ENCODE data around the gene SUCO. TPM values are rescaled to one million over a fixed set of nuclear protein-coding genes. Genes with fewer than 3 reads are reported as not detected.
"Not testable (repeated sequence)": the region's sequence is repeated elsewhere in the genome, so short reads cannot be mapped to it uniquely, and the experiment has no call there.

SUCO gene
- total RNA-seq, 1 experiment from 2014 or later: 37.4 TPM

DNA sequence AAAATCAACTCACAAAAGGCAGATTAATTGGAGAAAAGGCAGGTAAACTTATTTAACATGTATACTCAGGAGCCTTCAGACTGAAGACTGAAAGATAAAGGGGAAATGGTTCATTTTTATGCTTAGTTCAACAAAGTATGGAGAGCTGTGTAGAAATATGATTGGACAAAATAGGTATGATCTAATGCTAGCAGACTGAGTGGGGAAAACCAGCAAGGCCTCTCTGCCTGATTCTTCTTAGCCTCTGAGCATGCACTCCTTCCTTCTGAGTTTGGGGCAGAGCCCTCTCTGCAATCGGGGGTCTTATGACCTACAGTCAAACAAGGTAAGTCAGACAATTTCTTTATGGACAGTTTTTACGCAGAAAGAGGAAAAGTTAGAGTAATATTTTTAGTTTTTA lies 38.8 kb upstream of the SUCO start (continued):
- TF ChIP-seq, protein P1, sequence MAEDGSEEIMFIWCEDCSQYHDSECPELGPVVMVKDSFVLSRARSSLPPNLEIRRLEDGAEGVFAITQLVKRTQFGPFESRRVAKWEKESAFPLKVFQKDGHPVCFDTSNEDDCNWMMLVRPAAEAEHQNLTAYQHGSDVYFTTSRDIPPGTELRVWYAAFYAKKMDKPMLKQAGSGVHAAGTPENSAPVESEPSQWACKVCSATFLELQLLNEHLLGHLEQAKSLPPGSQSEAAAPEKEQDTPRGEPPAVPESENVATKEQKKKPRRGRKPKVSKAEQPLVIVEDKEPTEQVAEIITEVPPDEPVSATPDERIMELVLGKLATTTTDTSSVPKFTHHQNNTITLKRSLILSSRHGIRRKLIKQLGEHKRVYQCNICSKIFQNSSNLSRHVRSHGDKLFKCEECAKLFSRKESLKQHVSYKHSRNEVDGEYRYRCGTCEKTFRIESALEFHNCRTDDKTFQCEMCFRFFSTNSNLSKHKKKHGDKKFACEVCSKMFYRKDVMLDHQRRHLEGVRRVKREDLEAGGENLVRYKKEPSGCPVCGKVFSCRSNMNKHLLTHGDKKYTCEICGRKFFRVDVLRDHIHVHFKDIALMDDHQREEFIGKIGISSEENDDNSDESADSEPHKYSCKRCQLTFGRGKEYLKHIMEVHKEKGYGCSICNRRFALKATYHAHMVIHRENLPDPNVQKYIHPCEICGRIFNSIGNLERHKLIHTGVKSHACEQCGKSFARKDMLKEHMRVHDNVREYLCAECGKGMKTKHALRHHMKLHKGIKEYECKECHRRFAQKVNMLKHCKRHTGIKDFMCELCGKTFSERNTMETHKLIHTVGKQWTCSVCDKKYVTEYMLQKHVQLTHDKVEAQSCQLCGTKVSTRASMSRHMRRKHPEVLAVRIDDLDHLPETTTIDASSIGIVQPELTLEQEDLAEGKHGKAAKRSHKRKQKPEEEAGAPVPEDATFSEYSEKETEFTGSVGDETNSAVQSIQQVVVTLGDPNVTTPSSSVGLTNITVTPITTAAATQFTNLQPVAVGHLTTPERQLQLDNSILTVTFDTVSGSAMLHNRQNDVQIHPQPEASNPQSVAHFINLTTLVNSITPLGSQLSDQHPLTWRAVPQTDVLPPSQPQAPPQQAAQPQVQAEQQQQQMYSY (CRISPR knock-in tag; IDR thresholded peaks at IDR 0.05): no peak
- TF ChIP-seq SP1 (CRISPR knock-in tag; conservative IDR thresholded peaks at IDR 0.05): no peak
- TF ChIP-seq ETV6 (CRISPR knock-in tag; IDR thresholded peaks at IDR 0.05): no peak
- no peak for TF ChIP-seq ZNF423 (CRISPR knock-in tag; IDR thresholded peaks at IDR 0.05)
- TF ChIP-seq ZNF138 (CRISPR knock-in tag; conservative IDR thresholded peaks at IDR 0.05): no peak
- no peak for TF ChIP-seq TEAD1 (CRISPR knock-in tag; IDR thresholded peaks at IDR 0.05)
- TF ChIP-seq, protein P2, sequence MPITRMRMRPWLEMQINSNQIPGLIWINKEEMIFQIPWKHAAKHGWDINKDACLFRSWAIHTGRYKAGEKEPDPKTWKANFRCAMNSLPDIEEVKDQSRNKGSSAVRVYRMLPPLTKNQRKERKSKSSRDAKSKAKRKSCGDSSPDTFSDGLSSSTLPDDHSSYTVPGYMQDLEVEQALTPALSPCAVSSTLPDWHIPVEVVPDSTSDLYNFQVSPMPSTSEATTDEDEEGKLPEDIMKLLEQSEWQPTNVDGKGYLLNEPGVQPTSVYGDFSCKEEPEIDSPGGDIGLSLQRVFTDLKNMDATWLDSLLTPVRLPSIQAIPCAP (CRISPR knock-in tag; IDR thresholded peaks at IDR 0.05): no peak
- no peak for TF ChIP-seq FOXJ3 (CRISPR knock-in tag; IDR thresholded peaks at IDR 0.05; ENCODE audit: borderline replicate concordance)
- no peak for TF ChIP-seq TCF7 (CRISPR knock-in tag; IDR thresholded peaks at IDR 0.05; ENCODE audit: low read depth)
- no peak for TF ChIP-seq TP53 (CRISPR knock-in tag; IDR thresholded peaks at IDR 0.05)
- TF ChIP-seq, protein P3, sequence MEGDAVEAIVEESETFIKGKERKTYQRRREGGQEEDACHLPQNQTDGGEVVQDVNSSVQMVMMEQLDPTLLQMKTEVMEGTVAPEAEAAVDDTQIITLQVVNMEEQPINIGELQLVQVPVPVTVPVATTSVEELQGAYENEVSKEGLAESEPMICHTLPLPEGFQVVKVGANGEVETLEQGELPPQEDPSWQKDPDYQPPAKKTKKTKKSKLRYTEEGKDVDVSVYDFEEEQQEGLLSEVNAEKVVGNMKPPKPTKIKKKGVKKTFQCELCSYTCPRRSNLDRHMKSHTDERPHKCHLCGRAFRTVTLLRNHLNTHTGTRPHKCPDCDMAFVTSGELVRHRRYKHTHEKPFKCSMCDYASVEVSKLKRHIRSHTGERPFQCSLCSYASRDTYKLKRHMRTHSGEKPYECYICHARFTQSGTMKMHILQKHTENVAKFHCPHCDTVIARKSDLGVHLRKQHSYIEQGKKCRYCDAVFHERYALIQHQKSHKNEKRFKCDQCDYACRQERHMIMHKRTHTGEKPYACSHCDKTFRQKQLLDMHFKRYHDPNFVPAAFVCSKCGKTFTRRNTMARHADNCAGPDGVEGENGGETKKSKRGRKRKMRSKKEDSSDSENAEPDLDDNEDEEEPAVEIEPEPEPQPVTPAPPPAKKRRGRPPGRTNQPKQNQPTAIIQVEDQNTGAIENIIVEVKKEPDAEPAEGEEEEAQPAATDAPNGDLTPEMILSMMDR (IDR thresholded peaks at IDR 0.05): no peak
- TF ChIP-seq, protein P4, sequence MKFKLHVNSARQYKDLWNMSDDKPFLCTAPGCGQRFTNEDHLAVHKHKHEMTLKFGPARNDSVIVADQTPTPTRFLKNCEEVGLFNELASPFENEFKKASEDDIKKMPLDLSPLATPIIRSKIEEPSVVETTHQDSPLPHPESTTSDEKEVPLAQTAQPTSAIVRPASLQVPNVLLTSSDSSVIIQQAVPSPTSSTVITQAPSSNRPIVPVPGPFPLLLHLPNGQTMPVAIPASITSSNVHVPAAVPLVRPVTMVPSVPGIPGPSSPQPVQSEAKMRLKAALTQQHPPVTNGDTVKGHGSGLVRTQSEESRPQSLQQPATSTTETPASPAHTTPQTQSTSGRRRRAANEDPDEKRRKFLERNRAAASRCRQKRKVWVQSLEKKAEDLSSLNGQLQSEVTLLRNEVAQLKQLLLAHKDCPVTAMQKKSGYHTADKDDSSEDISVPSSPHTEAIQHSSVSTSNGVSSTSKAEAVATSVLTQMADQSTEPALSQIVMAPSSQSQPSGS (CRISPR knock-in tag; IDR thresholded peaks at IDR 0.05; ENCODE audit: borderline replicate concordance, low read depth): no peak
- TF ChIP-seq, protein P5, sequence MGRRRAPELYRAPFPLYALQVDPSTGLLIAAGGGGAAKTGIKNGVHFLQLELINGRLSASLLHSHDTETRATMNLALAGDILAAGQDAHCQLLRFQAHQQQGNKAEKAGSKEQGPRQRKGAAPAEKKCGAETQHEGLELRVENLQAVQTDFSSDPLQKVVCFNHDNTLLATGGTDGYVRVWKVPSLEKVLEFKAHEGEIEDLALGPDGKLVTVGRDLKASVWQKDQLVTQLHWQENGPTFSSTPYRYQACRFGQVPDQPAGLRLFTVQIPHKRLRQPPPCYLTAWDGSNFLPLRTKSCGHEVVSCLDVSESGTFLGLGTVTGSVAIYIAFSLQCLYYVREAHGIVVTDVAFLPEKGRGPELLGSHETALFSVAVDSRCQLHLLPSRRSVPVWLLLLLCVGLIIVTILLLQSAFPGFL (CRISPR knock-in tag; IDR thresholded peaks at IDR 0.05; ENCODE audit: borderline replicate concordance): no peak

DNA sequence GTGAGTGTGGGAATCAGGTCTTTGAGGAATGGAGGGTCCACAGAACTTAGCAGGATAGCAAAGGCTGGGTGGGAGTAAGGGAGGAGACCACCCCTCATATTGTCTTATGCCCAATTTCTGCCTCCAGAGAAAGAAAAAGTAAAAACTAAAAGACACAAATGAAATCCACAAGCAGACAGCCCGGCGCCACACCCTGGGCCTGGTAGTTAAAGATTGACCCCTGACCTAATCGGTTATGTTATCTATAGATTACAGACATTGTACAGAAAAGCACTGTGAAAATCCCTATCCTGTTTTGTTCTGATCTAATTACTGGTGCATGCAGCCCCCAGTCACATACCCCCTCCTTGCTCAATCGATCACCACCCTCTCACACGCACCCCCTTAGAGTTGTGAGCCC lies 36.8 kb upstream of the SUCO start:
- H3K4me1 Mint-ChIP-seq; CTCF ChIA-PET; H3K27ac Mint-ChIP-seq; DNase-seq (ENCODE audit: low spot score); H3K9me3 Mint-ChIP-seq; H3K4me3 Mint-ChIP-seq; POLR2A ChIA-PET; H3K36me3 Mint-ChIP-seq; ATAC-seq: not testable (repeated sequence)
- peaks cover 10% of the 10 kb centered on the region for H3K27me3 Mint-ChIP-seq (ENCODE audit: low read depth)

DNA sequence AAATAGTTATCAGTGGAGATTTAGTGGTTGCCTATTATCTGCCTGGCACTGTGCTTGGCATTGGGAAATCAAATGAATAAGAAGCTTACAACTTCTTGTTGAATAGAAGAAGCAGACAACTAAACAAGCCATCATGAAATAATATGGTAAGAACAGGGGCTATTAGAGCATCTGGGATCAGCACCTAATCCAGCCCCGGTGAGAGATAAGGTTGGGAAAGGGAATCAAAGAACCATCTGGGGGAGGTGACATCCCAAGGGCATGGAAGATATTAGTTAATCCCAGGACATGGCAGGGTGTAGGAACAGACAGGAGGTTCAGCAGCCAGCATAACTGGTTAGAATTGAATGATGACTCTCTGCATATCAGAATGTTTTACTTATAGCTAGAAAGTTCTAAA lies 36.3 kb upstream of the SUCO start:
- H3K36me3 Mint-ChIP-seq: no peaks in the 10 kb centered on the region
- no peak for DNase-seq (ENCODE audit: low spot score)
- H3K9me3 Mint-ChIP-seq: no peaks in the 10 kb centered on the region
- no peak overlapping the region for H3K27ac Mint-ChIP-seq
- ChIA-PET CTCF (no interaction called here), POLR2A (interaction anchor here (1.3 kb wide), 1 partner anchor 36 kb away, joined by 4 read pairs; no protein-coding TSS in a partner anchor)
- H3K4me1 Mint-ChIP-seq: peaks cover 3% of the 10 kb centered on the region
- peaks cover 10% of the 10 kb centered on the region for H3K27me3 Mint-ChIP-seq (ENCODE audit: low read depth)
- ATAC-seq: no peak
- no peak overlapping the region for H3K4me3 Mint-ChIP-seq
- no peak for TF ChIP-seq GTF2I (CRISPR knock-in tag; conservative IDR thresholded peaks at IDR 0.05)
- TF ChIP-seq OVOL2 (CRISPR knock-in tag; IDR thresholded peaks at IDR 0.05; ENCODE audit: borderline replicate concordance): no peak
- no peak for TF ChIP-seq FOXP1 (CRISPR knock-in tag; IDR thresholded peaks at IDR 0.05; ENCODE audit: borderline replicate concordance)
- TF ChIP-seq SP1 (CRISPR knock-in tag; conservative IDR thresholded peaks at IDR 0.05): no peak
- no peak for TF ChIP-seq KAT7 (CRISPR knock-in tag; IDR thresholded peaks at IDR 0.05; ENCODE audit: borderline replicate concordance)
- no peak for TF ChIP-seq GRHL2 (CRISPR knock-in tag; IDR thresholded peaks at IDR 0.05; ENCODE audit: insufficient replicate concordance, severe bottlenecking)
- TF ChIP-seq, protein P6, sequence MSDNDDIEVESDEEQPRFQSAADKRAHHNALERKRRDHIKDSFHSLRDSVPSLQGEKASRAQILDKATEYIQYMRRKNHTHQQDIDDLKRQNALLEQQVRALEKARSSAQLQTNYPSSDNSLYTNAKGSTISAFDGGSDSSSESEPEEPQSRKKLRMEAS (CRISPR knock-in tag; IDR thresholded peaks at IDR 0.05): no peak
- no peak for TF ChIP-seq MYBL2 (CRISPR knock-in tag; IDR thresholded peaks at IDR 0.05)
- TF ChIP-seq, protein P7, sequence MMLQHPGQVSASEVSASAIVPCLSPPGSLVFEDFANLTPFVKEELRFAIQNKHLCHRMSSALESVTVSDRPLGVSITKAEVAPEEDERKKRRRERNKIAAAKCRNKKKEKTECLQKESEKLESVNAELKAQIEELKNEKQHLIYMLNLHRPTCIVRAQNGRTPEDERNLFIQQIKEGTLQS (CRISPR knock-in tag; conservative IDR thresholded peaks at IDR 0.05): no peak
- TF ChIP-seq PRRX2 (CRISPR knock-in tag; IDR thresholded peaks at IDR 0.05): no peak
- TF ChIP-seq, protein P8, sequence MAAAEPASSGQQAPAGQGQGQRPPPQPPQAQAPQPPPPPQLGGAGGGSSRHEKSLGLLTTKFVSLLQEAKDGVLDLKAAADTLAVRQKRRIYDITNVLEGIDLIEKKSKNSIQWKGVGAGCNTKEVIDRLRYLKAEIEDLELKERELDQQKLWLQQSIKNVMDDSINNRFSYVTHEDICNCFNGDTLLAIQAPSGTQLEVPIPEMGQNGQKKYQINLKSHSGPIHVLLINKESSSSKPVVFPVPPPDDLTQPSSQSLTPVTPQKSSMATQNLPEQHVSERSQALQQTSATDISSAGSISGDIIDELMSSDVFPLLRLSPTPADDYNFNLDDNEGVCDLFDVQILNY (CRISPR knock-in tag; IDR thresholded peaks at IDR 0.05): no peak

Data from WTC11 (cell line).